IMR-90 (cell line): ENCODE data around the gene APOL2.
A peak's percentile ranks its signal among the peaks of the same experiment; 100 is the strongest.

Source experiments
- BHLHE40 ChIP-seq: fragments of 150-350 bp; IDR thresholded peaks from 2 replicates; pipeline ENCODE4 v1.6.1; 2016; ENCODE audit warnings: mild to moderate bottlenecking, low read depth, low read length
- CTCF ChIP-seq: conservative IDR thresholded peaks from 2 replicates; pipeline ENCODE4 v1.5.1; 2012; ENCODE audit warnings: mild to moderate bottlenecking, low read depth, low read length, improper control_type of control experiment
- MAFK ChIP-seq: IDR thresholded peaks from 2 replicates; pipeline ENCODE4 v1.6.1; 2012; ENCODE audit warnings: low read depth, low read length, improper control_type of control experiment
- POLR2A ChIP-seq: IDR thresholded peaks from 2 replicates; pipeline ENCODE4 v1.6.1; 2012; ENCODE audit warnings: mild to moderate bottlenecking, low read depth, low read length
- RFX5 ChIP-seq: IDR thresholded peaks from 2 replicates; pipeline ENCODE4 v1.8.0; 2012; ENCODE audit warnings: low read depth, mild to moderate bottlenecking, low read length, moderate library complexity
- SMC3 ChIP-seq: fragments of 150-350 bp; IDR thresholded peaks from 2 replicates; pipeline ENCODE4 v1.6.1; 2016; ENCODE audit warnings: low read depth, mild to moderate bottlenecking, antibody characterized with exemption, low read length, moderate library complexity

GRCh38 chr22:36253523-36254490, 14.5 kb upstream of the APOL2 start:
- TF ChIP-seq CTCF (no peak), BHLHE40 (no peak), MAFK (no peak), SMC3 (no peak), POLR2A (0 out of 2 replicates have a peak, but pooled peaks have one; percentile 13), RFX5 (no peak)
